Kidney epithelial cell (primary cell): ENCODE results near the gene LTO1. TPM values are rescaled to one million over a fixed set of nuclear protein-coding genes. Genes with fewer than 3 reads are reported as not detected.

Experiments used
- DNase-seq: peaks from one replicate; pipeline ENCODE4 v3.0.0-alpha.2; 2010; ENCODE audit warnings: low read depth
- H3K27me3 ChIP-seq: 2 replicates; pipeline ENCODE4 v1.6.0; 2011; ENCODE audit warnings: low read length; ENCODE audit not compliant: control insufficient read depth, insufficient read depth
- H3K36me3 ChIP-seq: 2 replicates; pipeline ENCODE4 v1.5.1; 2011; ENCODE audit warnings: low read length; ENCODE audit not compliant: control insufficient read depth, insufficient read depth
- H3K4me3 ChIP-seq: 2 replicates; pipeline ENCODE4 v1.5.1; 2011; ENCODE audit warnings: low read depth, mild to moderate bottlenecking, control low read depth, low read length
- total RNA-seq: library from RNA; depleted of rRNA; stranded (reverse); fragments of >200 nt; gene quantifications from 2 replicates; pipeline ENCODE4 v1.2.3, GENCODE V29; 2015
- TF ChIP-seq, protein P1 (sequence below): IDR thresholded peaks from 2 replicates; pipeline ENCODE4 v1.5.1; 2011; ENCODE audit warnings: mild to moderate bottlenecking, moderate library complexity, low read length, control low read depth, inconsistent platforms; ENCODE audit not compliant: insufficient read depth, poor library complexity, severe bottlenecking

Gene LTO1
- total RNA-seq, 1 donor from 2014 or later = 18.6 TPM

DNA sequence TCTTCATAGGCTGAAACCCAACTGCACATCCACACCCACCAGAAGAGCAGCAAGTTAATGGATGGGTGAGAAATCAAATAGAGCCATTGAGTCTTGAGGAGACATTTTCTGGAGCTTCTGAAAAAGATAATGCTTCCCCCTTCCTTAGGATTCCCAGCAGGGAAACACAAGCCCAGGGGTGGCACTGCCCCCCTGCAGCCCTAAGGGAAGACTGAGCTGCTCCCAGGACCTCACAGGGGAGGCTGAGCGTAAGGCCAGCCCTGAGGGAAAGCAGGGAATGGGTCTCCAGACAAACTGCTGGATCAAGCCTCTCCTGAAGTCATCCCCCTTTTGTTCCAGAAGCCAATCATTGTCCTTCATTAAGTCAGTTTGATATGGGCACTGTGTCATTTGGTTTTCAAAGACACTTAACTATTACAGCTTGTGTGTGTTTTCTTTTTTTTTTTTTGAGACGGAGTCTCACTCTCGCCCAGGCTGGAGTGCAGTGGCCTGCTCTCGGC, 15.1 kb downstream of the LTO1 start:
- TF ChIP-seq, protein P1, sequence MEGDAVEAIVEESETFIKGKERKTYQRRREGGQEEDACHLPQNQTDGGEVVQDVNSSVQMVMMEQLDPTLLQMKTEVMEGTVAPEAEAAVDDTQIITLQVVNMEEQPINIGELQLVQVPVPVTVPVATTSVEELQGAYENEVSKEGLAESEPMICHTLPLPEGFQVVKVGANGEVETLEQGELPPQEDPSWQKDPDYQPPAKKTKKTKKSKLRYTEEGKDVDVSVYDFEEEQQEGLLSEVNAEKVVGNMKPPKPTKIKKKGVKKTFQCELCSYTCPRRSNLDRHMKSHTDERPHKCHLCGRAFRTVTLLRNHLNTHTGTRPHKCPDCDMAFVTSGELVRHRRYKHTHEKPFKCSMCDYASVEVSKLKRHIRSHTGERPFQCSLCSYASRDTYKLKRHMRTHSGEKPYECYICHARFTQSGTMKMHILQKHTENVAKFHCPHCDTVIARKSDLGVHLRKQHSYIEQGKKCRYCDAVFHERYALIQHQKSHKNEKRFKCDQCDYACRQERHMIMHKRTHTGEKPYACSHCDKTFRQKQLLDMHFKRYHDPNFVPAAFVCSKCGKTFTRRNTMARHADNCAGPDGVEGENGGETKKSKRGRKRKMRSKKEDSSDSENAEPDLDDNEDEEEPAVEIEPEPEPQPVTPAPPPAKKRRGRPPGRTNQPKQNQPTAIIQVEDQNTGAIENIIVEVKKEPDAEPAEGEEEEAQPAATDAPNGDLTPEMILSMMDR = no peak
- Histone ChIP-seq H3K4me3 (no peak overlapping the region), H3K27me3 (no peaks in the 10 kb centered on the region), H3K36me3 (no peaks in the 10 kb centered on the region)
- no peak for DNase-seq

GRCh38 chr11:69659591-69659990, 15.6 kb downstream of the LTO1 start:
- TF ChIP-seq, protein P1 = no peak
- Histone ChIP-seq H3K36me3 (no peaks in the 10 kb centered on the region), H3K27me3 (no peaks in the 10 kb centered on the region), H3K4me3 (no peak overlapping the region)
- DNase-seq = no peak

- TF ChIP-seq, protein P1 = no peak
- no peaks in the 10 kb centered on the region for H3K36me3 ChIP-seq
- H3K27me3 ChIP-seq = no peaks in the 10 kb centered on the region
- H3K4me3 ChIP-seq = no peak overlapping the region
- no peak for DNase-seq
These were observed 16.3 kb downstream of the LTO1 start for GRCh38 chr11:69658626-69659450.

DNA sequence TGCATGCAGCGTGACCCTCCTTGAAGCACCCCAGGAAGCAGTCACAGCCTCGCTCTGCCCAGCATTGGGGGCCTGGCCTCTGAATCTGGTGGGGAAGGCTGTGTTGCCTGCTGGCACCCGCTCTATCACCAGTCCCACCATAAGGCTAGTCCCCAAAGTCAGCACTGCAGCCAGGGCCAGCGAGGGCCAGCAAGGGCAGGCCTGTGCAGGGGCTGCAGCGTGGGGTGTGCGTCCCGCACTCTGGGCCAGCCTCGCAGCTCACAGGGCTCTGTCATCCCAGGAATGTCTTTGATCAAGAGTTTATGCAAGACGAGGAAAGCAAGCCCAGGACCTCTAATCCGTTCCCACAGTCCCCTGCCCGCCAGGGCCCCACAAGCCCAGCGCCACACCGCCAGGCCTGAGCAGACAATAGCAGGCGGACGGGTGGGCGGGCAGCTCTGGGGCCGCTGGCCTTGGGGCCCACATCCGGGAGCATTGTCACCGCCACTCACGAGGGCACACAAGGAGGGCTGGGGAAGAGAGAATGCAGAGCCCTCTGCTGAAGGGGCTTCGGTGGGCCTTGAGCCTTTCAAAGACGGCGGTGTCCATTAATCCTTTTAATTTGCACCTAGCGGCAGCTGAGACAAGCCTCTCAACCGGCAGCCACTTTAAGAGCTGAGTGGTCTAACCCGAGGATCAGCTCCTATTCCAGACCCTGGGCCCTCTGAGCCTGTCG, 17.1 kb downstream of the LTO1 start:
- no peak for DNase-seq
- Histone ChIP-seq H3K36me3 (no peaks in the 10 kb centered on the region), H3K27me3 (no peaks in the 10 kb centered on the region), H3K4me3 (no peak overlapping the region)
- TF ChIP-seq, protein P1 = no peak

- DNase-seq = no peak
- Histone ChIP-seq H3K27me3 (no peaks in the 10 kb centered on the region), H3K4me3 (no peak overlapping the region), H3K36me3 (no peaks in the 10 kb centered on the region)
- TF ChIP-seq, protein P1 = no peak
These were observed 17.7 kb downstream of the LTO1 start for GRCh38 chr11:69657456-69657910.
